Osteoblast (primary cell): ENCODE results near the gene PSAPL1. TPM values are rescaled to one million over a fixed set of nuclear protein-coding genes. Genes with fewer than 3 reads are reported as not detected.

Experiments
- DNase-seq: peaks from one replicate; pipeline ENCODE4 v3.0.0; 2011; ENCODE audit warnings: low spot score, mixed read lengths; ENCODE audit not compliant: insufficient read length; ENCODE audit errors: missing footprints
- H2AFZ ChIP-seq: 2 replicates; pipeline ENCODE4 v1.6.0; 2011; ENCODE audit warnings: mild to moderate bottlenecking, low read length
- H3K27ac ChIP-seq: 2 replicates; pipeline ENCODE4 v1.5.1; 2011; ENCODE audit warnings: mild to moderate bottlenecking, low read depth, low read length, moderate library complexity
- H3K27me3 ChIP-seq: 2 replicates; pipeline ENCODE4 v1.6.0; 2012; ENCODE audit warnings: mild to moderate bottlenecking, control low read depth, inconsistent platforms, low read length, moderate library complexity; ENCODE audit not compliant: insufficient read depth
- H3K36me3 ChIP-seq: 2 replicates; pipeline ENCODE4 v1.5.1; 2011; ENCODE audit warnings: mild to moderate bottlenecking, low read length, control low read depth, moderate library complexity; ENCODE audit not compliant: insufficient read depth
- H3K4me1 ChIP-seq: 2 replicates; pipeline ENCODE4 v1.5.1; 2011; ENCODE audit warnings: mild to moderate bottlenecking, low read length, control low read depth, moderate library complexity; ENCODE audit not compliant: insufficient read depth
- H3K4me2 ChIP-seq: 2 replicates; pipeline ENCODE4 v1.6.0; 2011; ENCODE audit warnings: mild to moderate bottlenecking, low read length; ENCODE audit not compliant: insufficient read depth
- H3K4me3 ChIP-seq: fragments of 200-600 bp; sonication (generic); 3 replicates; pipeline ENCODE4 v1.5.1; 2012; ENCODE audit warnings: mild to moderate bottlenecking, low read length, inconsistent platforms; ENCODE audit not compliant: insufficient read depth
- H3K79me2 ChIP-seq: 2 replicates; pipeline ENCODE4 v1.6.0; 2012; ENCODE audit warnings: mild to moderate bottlenecking, low read length, control low read depth, inconsistent platforms; ENCODE audit not compliant: insufficient read depth
- H3K9me3 ChIP-seq: 2 replicates; pipeline ENCODE4 v1.5.1; 2011; ENCODE audit warnings: low read depth, low read length, control low read depth
- H4K20me1 ChIP-seq: 2 replicates; pipeline ENCODE4 v1.6.0; 2012; ENCODE audit warnings: mild to moderate bottlenecking, low read length, control low read depth; ENCODE audit not compliant: insufficient read depth
- CTCF ChIP-seq: IDR thresholded peaks from 2 replicates; pipeline ENCODE4 v1.5.1; 2011; ENCODE audit warnings: mild to moderate bottlenecking, low read depth, low read length, moderate library complexity; ENCODE audit errors: extremely low read depth
- total RNA-seq: library from RNA; depleted of rRNA; stranded (reverse); fragments of >200 nt; gene quantifications from 2 replicates; pipeline ENCODE4 v1.2.3, GENCODE V29; 2012

PSAPL1 gene
- total RNA-seq, 1 donor, result not detected

GRCh38 chr4:7394681-7395451 is 39.9 kb downstream of the PSAPL1 start:
- DNase-seq, result no peak
- Histone ChIP-seq H3K4me3 (no peak overlapping the region), H3K27me3 (peaks cover 52% of the 10 kb centered on the region), H3K9me3 (no peaks in the 10 kb centered on the region), H3K4me1 (no peaks in the 10 kb centered on the region), H3K36me3 (no peaks in the 10 kb centered on the region), H4K20me1 (peaks cover 2% of the 10 kb centered on the region), H3K79me2 (no peaks in the 10 kb centered on the region), H3K4me2 (no peak overlapping the region), H3K27ac (no peak overlapping the region), H2AFZ (no peak overlapping the region)
- TF ChIP-seq CTCF, result no peak

- TF ChIP-seq CTCF, result no peak
- peaks cover 2% of the 10 kb centered on the region for H4K20me1 ChIP-seq
- no peak overlapping the region for H3K27ac ChIP-seq
- H3K36me3 ChIP-seq, result no peaks in the 10 kb centered on the region
- no peak for DNase-seq
- H3K4me3 ChIP-seq, result no peak overlapping the region
- H3K27me3 ChIP-seq, result peaks cover 44% of the 10 kb centered on the region
- H3K9me3 ChIP-seq, result no peaks in the 10 kb centered on the region
- no peak overlapping the region for H2AFZ ChIP-seq
- H3K79me2 ChIP-seq, result no peaks in the 10 kb centered on the region
- no peak overlapping the region for H3K4me2 ChIP-seq
- H3K4me1 ChIP-seq, result no peaks in the 10 kb centered on the region
These were observed 40.8 kb downstream of the PSAPL1 start for GRCh38 chr4:7393601-7394575.

GRCh38 chr4:7392438-7393421 is 42.0 kb downstream of the PSAPL1 start:
- TF ChIP-seq CTCF, result peak; percentile 26
- Histone ChIP-seq H3K79me2 (no peaks in the 10 kb centered on the region), H3K9me3 (no peaks in the 10 kb centered on the region), H4K20me1 (peaks cover 2% of the 10 kb centered on the region), H2AFZ (no peak overlapping the region), H3K36me3 (no peaks in the 10 kb centered on the region), H3K4me2 (peak overlapping the region; percentile 18), H3K4me3 (no peak overlapping the region), H3K4me1 (no peaks in the 10 kb centered on the region), H3K27me3 (peaks cover 36% of the 10 kb centered on the region), H3K27ac (no peak overlapping the region)
- peak; percentile 85 for DNase-seq
